Panc1 (cell line): ENCODE results near the gene LCT. TPM values are rescaled to one million over a fixed set of nuclear protein-coding genes. Genes with fewer than 3 reads are reported as not detected.

Experiments
- ATAC-seq: fragments of 200-7000 bp; cut with Tn5 transposase; 2 replicates; pipeline ENCODE4 v1.9.1; 2020; ENCODE audit warnings: mild to moderate bottlenecking, moderate library complexity
- BruUV-seq: library from RNA; stranded (reverse); fragments of 400-500 nt; replicated peaks from 2 replicates; lab custom pipeline; 2021; lab: Mats Ljungman, UMichigan
- CTCF ChIA-PET: fragments of 300-600 bp; sonication (Branson Sonifier 250); formaldehyde crosslinking; loops from one replicate; lab custom pipeline; 2022; ENCODE audit warnings: antibody characterized with exemption; lab: Charles Lee
- POLR2A ChIA-PET: fragments of 300-600 bp; sonication (Branson Sonifier 250); formaldehyde crosslinking; loops from one replicate; lab custom pipeline; 2022; ENCODE audit warnings: antibody characterized with exemption; lab: Charles Lee
- DNase-seq: peaks from one replicate; pipeline ENCODE4 v3.0.0-alpha.2; 2010; ENCODE audit warnings: low read depth, low spot score
- H3K27ac ChIP-seq: 2 replicates; pipeline ENCODE4 v1.5.1; 2011; ENCODE audit warnings: mild to moderate bottlenecking, low read length, inconsistent platforms
- H3K27me3 ChIP-seq: fragments of 200-500 bp; sonication (Bioruptor generic); 2 replicates; pipeline ENCODE4 v1.6.0; 2014; ENCODE audit warnings: low read length, inconsistent platforms; ENCODE audit not compliant: control insufficient read depth, insufficient read depth
- H3K36me3 ChIP-seq: fragments of 200-500 bp; sonication (Bioruptor generic); 2 replicates; pipeline ENCODE4 v1.5.1; 2014; ENCODE audit warnings: inconsistent platforms, mild to moderate bottlenecking, low read length, moderate library complexity; ENCODE audit not compliant: control insufficient read depth, insufficient read depth
- H3K4me1 ChIP-seq: 2 replicates; pipeline ENCODE4 v1.5.1; 2011; ENCODE audit warnings: inconsistent platforms, mild to moderate bottlenecking, low read length, moderate library complexity; ENCODE audit not compliant: control insufficient read depth, insufficient read depth
- H3K4me3 ChIP-seq, 2 experiments: 2 replicates each; pipeline ENCODE4 v1.5.1; 2011 to 2012; ENCODE audit warnings: low read depth in 2 of 2, low read length in 2 of 2, mild to moderate bottlenecking in 2 of 2, inconsistent platforms in 1 of 2, moderate library complexity in 1 of 2
- H3K9me3 ChIP-seq: fragments of 200-500 bp; sonication (Bioruptor generic); 2 replicates; pipeline ENCODE4 v1.5.1; 2014; ENCODE audit warnings: low read depth, mild to moderate bottlenecking, inconsistent platforms, low read length, moderate library complexity; ENCODE audit not compliant: control insufficient read depth, insufficient read depth
- POLR2AphosphoS5 ChIP-seq: IDR thresholded peaks from 2 replicates; pipeline ENCODE4 v1.6.1; 2012; ENCODE audit warnings: mild to moderate bottlenecking, low read depth, low read length, moderate library complexity
- SIN3A ChIP-seq: IDR thresholded peaks from 2 replicates; pipeline ENCODE4 v1.6.1; 2012; ENCODE audit warnings: low read depth, mild to moderate bottlenecking, low read length, moderate library complexity, borderline replicate concordance; ENCODE audit not compliant: insufficient read depth
- TCF7L2 ChIP-seq: IDR thresholded peaks from 2 replicates; pipeline ENCODE4 v1.6.1; 2011; ENCODE audit warnings: mild to moderate bottlenecking, low read depth, low read length, inconsistent platforms
- in situ Hi-C: cut with HindIII; loops from 2 replicates; pipeline ENCODE4 v1.10.0; 2016; ENCODE audit warnings: low sequenced_read_pairs, low pct_unique_long_range_greater_than_20kb
- intact Hi-C: fragments of 100-400 bp; cut with micrococcal nuclease; formaldehyde crosslinking; loops from one replicate; pipeline ENCODE4 v1.10.0; 2022; ENCODE audit not compliant: unreplicated experiment
- total RNA-seq: library from RNA; stranded (reverse); gene quantifications from one replicate; pipeline ENCODE4 v1.2.1, GENCODE V29; 2021; ENCODE audit not compliant: unreplicated experiment
- TF ChIP-seq, protein P1 (sequence below): fragments of 450-650 bp; IDR thresholded peaks from 2 replicates; pipeline ENCODE4 v1.5.1; 2017; ENCODE audit warnings: mild to moderate bottlenecking
- TF ChIP-seq, protein P2 (sequence below), 2 experiments: IDR thresholded peaks; 2 replicates each; pipeline ENCODE4 v1.6.1; 2011 to 2012; ENCODE audit warnings: low read depth in 2 of 2, control low read depth in 1 of 2, low read length in 1 of 2, mild to moderate bottlenecking in 1 of 2, moderate library complexity in 1 of 2; ENCODE audit not compliant: insufficient read depth in 1 of 2

Gene LCT
- total RNA-seq, 1 experiment from 2014 or later: not detected

DNA sequence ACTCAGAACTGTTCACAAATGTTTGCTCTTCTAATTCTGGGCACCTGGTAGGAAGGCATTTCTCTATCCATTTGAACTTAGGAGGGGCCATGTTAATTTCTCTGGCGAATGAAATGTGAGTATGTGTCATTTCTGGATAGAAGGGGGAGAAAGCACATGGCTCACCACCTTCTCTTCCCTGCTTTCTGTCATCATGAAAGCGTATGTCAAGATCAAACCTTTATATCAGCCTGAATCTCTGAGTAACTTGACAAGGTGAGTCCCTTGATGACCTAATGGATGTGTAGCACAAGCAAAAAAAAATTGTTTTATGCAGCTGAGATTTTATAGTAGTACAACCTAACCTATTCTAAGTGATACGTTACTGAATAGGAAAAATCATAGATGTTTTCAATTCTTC lies 12.1 kb upstream of the LCT start:
- H3K27ac ChIP-seq: no peak overlapping the region
- in situ Hi-C loops: no loop called here
- ATAC-seq: no peak
- BruUV-seq: no TSS peak
- H3K9me3 ChIP-seq: no peaks in the 10 kb centered on the region
- no peak for DNase-seq
- intact Hi-C loops: no loop called here
- POLR2A ChIA-PET: no interaction called here
- CTCF ChIA-PET: no interaction called here
- no peak overlapping the region for H3K4me3 ChIP-seq
- no peaks in the 10 kb centered on the region for H3K4me1 ChIP-seq
- H3K36me3 ChIP-seq: peaks cover 29% of the 10 kb centered on the region
- TF ChIP-seq SIN3A (no peak), TCF7L2 (no peak), POLR2AphosphoS5 (no peak)
- TF ChIP-seq, protein P1, sequence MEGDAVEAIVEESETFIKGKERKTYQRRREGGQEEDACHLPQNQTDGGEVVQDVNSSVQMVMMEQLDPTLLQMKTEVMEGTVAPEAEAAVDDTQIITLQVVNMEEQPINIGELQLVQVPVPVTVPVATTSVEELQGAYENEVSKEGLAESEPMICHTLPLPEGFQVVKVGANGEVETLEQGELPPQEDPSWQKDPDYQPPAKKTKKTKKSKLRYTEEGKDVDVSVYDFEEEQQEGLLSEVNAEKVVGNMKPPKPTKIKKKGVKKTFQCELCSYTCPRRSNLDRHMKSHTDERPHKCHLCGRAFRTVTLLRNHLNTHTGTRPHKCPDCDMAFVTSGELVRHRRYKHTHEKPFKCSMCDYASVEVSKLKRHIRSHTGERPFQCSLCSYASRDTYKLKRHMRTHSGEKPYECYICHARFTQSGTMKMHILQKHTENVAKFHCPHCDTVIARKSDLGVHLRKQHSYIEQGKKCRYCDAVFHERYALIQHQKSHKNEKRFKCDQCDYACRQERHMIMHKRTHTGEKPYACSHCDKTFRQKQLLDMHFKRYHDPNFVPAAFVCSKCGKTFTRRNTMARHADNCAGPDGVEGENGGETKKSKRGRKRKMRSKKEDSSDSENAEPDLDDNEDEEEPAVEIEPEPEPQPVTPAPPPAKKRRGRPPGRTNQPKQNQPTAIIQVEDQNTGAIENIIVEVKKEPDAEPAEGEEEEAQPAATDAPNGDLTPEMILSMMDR: no peak
- TF ChIP-seq, protein P2, sequence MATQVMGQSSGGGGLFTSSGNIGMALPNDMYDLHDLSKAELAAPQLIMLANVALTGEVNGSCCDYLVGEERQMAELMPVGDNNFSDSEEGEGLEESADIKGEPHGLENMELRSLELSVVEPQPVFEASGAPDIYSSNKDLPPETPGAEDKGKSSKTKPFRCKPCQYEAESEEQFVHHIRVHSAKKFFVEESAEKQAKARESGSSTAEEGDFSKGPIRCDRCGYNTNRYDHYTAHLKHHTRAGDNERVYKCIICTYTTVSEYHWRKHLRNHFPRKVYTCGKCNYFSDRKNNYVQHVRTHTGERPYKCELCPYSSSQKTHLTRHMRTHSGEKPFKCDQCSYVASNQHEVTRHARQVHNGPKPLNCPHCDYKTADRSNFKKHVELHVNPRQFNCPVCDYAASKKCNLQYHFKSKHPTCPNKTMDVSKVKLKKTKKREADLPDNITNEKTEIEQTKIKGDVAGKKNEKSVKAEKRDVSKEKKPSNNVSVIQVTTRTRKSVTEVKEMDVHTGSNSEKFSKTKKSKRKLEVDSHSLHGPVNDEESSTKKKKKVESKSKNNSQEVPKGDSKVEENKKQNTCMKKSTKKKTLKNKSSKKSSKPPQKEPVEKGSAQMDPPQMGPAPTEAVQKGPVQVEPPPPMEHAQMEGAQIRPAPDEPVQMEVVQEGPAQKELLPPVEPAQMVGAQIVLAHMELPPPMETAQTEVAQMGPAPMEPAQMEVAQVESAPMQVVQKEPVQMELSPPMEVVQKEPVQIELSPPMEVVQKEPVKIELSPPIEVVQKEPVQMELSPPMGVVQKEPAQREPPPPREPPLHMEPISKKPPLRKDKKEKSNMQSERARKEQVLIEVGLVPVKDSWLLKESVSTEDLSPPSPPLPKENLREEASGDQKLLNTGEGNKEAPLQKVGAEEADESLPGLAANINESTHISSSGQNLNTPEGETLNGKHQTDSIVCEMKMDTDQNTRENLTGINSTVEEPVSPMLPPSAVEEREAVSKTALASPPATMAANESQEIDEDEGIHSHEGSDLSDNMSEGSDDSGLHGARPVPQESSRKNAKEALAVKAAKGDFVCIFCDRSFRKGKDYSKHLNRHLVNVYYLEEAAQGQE (IDR thresholded peaks at IDR 0.05; ENCODE audit: insufficient read depth in 1 of 2, low read depth in 2 of 2, low read length in 1 of 2): no peak
- no peaks in the 10 kb centered on the region for H3K27me3 ChIP-seq

DNA sequence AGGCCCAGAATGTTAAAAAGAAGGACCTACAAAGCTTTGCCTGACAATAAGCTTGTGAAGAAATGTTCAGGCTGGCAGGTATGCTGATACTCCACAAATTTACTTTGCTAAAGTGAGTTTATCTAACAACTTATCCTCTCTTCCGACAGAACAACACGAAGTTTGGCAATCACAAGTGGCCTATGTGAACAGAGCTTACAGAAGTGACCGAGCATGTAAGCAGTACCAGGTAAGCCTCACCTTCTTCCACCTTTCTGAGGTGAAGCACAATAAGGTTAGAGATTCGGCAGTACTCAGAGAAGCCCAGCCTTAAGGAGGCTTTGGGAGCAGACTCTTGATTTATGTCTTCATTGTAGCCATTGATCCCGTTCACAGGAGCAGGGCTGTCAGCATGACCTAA lies 9.0 kb upstream of the LCT start:
- ATAC-seq (no peak), DNase-seq (no peak)
- CTCF ChIA-PET: no interaction called here
- in situ Hi-C loops (no loop called here), intact Hi-C loops (no loop called here)
- TF ChIP-seq POLR2AphosphoS5 (no peak), SIN3A (no peak)
- TF ChIP-seq, protein P2 (IDR thresholded peaks at IDR 0.05; ENCODE audit: insufficient read depth in 1 of 2, low read depth in 2 of 2, low read length in 1 of 2): no peak
- TF ChIP-seq, protein P1: no peak
- Histone ChIP-seq H3K4me1 (no peaks in the 10 kb centered on the region), H3K4me3 (no peak overlapping the region), H3K27me3 (no peaks in the 10 kb centered on the region), H3K27ac (no peak overlapping the region), H3K36me3 (peaks cover 26% of the 10 kb centered on the region), H3K9me3 (no peaks in the 10 kb centered on the region)
- no TSS peak for BruUV-seq
- POLR2A ChIA-PET: no interaction called here
